Neural cell (in vitro differentiated cells): ENCODE results near the gene MARCHF4. TPM values are rescaled to one million over a fixed set of nuclear protein-coding genes. Genes with fewer than 3 reads are reported as not detected.

Source experiments
- H2AFZ ChIP-seq: fragments of 200-600, 300-800 bp; sonication (generic), shearing (Covaris generic); 2 replicates; pipeline ENCODE4 v1.6.0; 2014; ENCODE audit warnings: low read depth, mild to moderate bottlenecking, antibody characterized with exemption, low read length, moderate library complexity
- H3F3A ChIP-seq: fragments of 200-600 bp; shearing (Covaris generic); 2 replicates; pipeline ENCODE4 v1.6.1; 2016; ENCODE audit warnings: mild to moderate bottlenecking, moderate library complexity, mixed read lengths, antibody characterized with exemption, low read length; ENCODE audit not compliant: insufficient read depth, poor library complexity, severe bottlenecking
- H3K27ac ChIP-seq: fragments of 200-600, 300-800 bp; sonication (generic), shearing (Covaris generic); 2 replicates; pipeline ENCODE4 v1.5.1; 2014; ENCODE audit warnings: mild to moderate bottlenecking, low read length, moderate library complexity
- H3K27me3 ChIP-seq: fragments of 300-800, 200-600 bp; sonication (generic), shearing (Covaris generic); 2 replicates; pipeline ENCODE4 v1.6.0; 2014; ENCODE audit warnings: mild to moderate bottlenecking, low read depth, low read length, moderate library complexity; ENCODE audit not compliant: insufficient read depth
- H3K36me3 ChIP-seq: fragments of 300-800, 200-600 bp; sonication (generic), shearing (Covaris generic); 2 replicates; pipeline ENCODE4 v1.5.1; 2014; ENCODE audit warnings: mild to moderate bottlenecking, antibody characterized with exemption, low read length, moderate library complexity; ENCODE audit not compliant: insufficient read depth
- H3K4me2 ChIP-seq: fragments of 300-800, 200-600 bp; sonication (generic), shearing (Covaris generic); 2 replicates; pipeline ENCODE4 v1.6.0; 2014; ENCODE audit warnings: mild to moderate bottlenecking, low read length
- H3K4me3 ChIP-seq: fragments of 300-800, 200-600 bp; sonication (generic), shearing (Covaris generic); 2 replicates; pipeline ENCODE4 v1.5.1; 2014; ENCODE audit warnings: mild to moderate bottlenecking, low read length, moderate library complexity
- H3K79me2 ChIP-seq: fragments of 200-600 bp; shearing (Covaris generic); replicated peaks from 2 replicates; pipeline ENCODE4 v1.6.0; 2014; ENCODE audit warnings: mild to moderate bottlenecking, low read length, moderate library complexity; ENCODE audit not compliant: insufficient read depth
- H3K9ac ChIP-seq: fragments of 300-800, 200-600 bp; sonication (generic), shearing (Covaris generic); 2 replicates; pipeline ENCODE4 v1.6.1; 2016; ENCODE audit warnings: mild to moderate bottlenecking, low read length, mixed read lengths
- H3K9me2 ChIP-seq: fragments of 200-600 bp; shearing (Covaris generic); 2 replicates; pipeline ENCODE4 v1.6.1; 2016; ENCODE audit warnings: mild to moderate bottlenecking, low read length, mixed read lengths; ENCODE audit not compliant: insufficient read depth
- H3K9me3 ChIP-seq: fragments of 200-600, 300-800 bp; sonication (generic), shearing (Covaris generic); 2 replicates; pipeline ENCODE4 v1.6.1; 2016; ENCODE audit warnings: mild to moderate bottlenecking, mixed run types, low read length, moderate library complexity, mixed read lengths
- H4K20me1 ChIP-seq: fragments of 200-600 bp; shearing (Covaris generic); 2 replicates; pipeline ENCODE4 v1.6.1; 2016; ENCODE audit warnings: mild to moderate bottlenecking, mixed run types; ENCODE audit not compliant: insufficient read depth
- EP300 ChIP-seq: fragments of 450-650 bp; conservative IDR thresholded peaks from 2 replicates; pipeline ENCODE4 v1.6.1; 2014; ENCODE audit warnings: antibody characterized with exemption, mild to moderate bottlenecking, moderate library complexity; ENCODE audit not compliant: poor library complexity, severe bottlenecking
- EZH2 ChIP-seq: fragments of 200-600, 300-800 bp; shearing (Covaris generic), sonication (generic); IDR thresholded peaks from 2 replicates; pipeline ENCODE4 v1.6.1; 2014; ENCODE audit warnings: antibody characterized with exemption, low read length, borderline replicate concordance, mild to moderate bottlenecking; ENCODE audit not compliant: insufficient read depth, poor library complexity, severe bottlenecking
- MXI1 ChIP-seq: fragments of 450-650 bp; conservative IDR thresholded peaks from 2 replicates; pipeline ENCODE4 v1.6.1; 2014; ENCODE audit warnings: antibody characterized with exemption, mild to moderate bottlenecking; ENCODE audit not compliant: poor library complexity, severe bottlenecking
- POLR2AphosphoS5 ChIP-seq: IDR thresholded peaks from 2 replicates; pipeline ENCODE4 v1.6.1; 2012
- RAD21 ChIP-seq: fragments of 450-650 bp; conservative IDR thresholded peaks from 2 replicates; pipeline ENCODE4 v1.6.1; 2014; ENCODE audit warnings: antibody characterized with exemption, mild to moderate bottlenecking, moderate library complexity
- SMC3 ChIP-seq: fragments of 450-650 bp; conservative IDR thresholded peaks from 2 replicates; pipeline ENCODE4 v1.6.1; 2014; ENCODE audit warnings: antibody characterized with exemption, mild to moderate bottlenecking, moderate library complexity; ENCODE audit not compliant: poor library complexity
- TAF1 ChIP-seq: IDR thresholded peaks from 2 replicates; pipeline ENCODE4 v1.6.1; 2012; ENCODE audit warnings: low read depth
- polyA plus RNA-seq: library from polyadenylated mRNA; depleted of rRNA; stranded (reverse); fragments of >200 nt; gene quantifications from 2 replicates; pipeline ENCODE4 v1.2.3, GENCODE V29; 2014
- TF ChIP-seq, protein P1 (sequence below): IDR thresholded peaks from 2 replicates; pipeline ENCODE4 v1.6.1; 2012; ENCODE audit warnings: borderline replicate concordance
- TF ChIP-seq, protein P2 (sequence below): fragments of 450-650 bp; IDR thresholded peaks from 2 replicates; pipeline ENCODE4 v1.5.1; 2014; ENCODE audit warnings: antibody characterized with exemption, mild to moderate bottlenecking, moderate library complexity; ENCODE audit not compliant: poor library complexity, severe bottlenecking

MARCHF4 gene
- polyA plus RNA-seq, 1 donor from 2014 or later: 10.1 TPM

DNA sequence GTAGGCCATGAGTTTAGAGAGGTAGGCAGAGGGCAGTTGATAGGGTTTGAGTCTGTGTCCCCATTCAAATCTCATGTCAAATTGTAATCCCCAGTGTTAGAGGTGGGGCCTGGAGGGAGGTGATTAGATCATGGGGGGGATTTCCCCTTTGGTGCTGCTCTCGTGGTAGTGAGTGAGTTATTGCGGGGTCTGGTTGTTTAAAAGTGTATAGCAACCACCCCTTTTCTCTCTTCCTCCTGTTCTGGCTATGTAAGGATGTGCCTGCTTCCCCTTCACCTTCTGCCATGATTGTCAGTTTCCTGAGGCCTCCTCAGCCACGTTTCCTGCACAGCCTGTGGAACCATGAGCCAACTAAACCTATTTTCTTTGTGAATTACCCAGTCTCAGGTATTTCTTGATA lies 25.5 kb downstream of the MARCHF4 start (continued):
- TF ChIP-seq, protein P1, sequence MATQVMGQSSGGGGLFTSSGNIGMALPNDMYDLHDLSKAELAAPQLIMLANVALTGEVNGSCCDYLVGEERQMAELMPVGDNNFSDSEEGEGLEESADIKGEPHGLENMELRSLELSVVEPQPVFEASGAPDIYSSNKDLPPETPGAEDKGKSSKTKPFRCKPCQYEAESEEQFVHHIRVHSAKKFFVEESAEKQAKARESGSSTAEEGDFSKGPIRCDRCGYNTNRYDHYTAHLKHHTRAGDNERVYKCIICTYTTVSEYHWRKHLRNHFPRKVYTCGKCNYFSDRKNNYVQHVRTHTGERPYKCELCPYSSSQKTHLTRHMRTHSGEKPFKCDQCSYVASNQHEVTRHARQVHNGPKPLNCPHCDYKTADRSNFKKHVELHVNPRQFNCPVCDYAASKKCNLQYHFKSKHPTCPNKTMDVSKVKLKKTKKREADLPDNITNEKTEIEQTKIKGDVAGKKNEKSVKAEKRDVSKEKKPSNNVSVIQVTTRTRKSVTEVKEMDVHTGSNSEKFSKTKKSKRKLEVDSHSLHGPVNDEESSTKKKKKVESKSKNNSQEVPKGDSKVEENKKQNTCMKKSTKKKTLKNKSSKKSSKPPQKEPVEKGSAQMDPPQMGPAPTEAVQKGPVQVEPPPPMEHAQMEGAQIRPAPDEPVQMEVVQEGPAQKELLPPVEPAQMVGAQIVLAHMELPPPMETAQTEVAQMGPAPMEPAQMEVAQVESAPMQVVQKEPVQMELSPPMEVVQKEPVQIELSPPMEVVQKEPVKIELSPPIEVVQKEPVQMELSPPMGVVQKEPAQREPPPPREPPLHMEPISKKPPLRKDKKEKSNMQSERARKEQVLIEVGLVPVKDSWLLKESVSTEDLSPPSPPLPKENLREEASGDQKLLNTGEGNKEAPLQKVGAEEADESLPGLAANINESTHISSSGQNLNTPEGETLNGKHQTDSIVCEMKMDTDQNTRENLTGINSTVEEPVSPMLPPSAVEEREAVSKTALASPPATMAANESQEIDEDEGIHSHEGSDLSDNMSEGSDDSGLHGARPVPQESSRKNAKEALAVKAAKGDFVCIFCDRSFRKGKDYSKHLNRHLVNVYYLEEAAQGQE: no peak

DNA sequence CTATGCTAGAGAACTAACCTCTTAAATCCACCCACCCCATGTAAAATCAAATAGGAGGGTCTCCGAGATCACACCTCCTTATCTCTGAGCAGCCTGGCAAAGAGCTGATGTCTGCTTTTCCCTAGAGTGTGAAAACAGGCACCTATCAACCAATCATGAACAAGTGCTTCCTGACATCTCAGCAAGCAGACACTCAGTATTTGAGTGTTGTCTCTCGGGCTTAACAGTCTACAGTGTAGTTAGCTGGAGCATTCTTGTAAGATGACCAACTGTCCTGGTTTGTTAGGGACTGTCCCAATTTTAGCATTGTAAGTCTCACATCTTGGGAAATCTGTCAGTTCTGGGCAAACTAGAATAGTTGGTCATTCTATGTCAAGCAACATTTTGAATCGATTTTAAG lies 26.4 kb downstream of the MARCHF4 start:
- H3K4me3 ChIP-seq: no peak overlapping the region
- H2AFZ ChIP-seq: no peak overlapping the region
- H4K20me1 ChIP-seq: no peaks in the 10 kb centered on the region
- TF ChIP-seq, protein P2, sequence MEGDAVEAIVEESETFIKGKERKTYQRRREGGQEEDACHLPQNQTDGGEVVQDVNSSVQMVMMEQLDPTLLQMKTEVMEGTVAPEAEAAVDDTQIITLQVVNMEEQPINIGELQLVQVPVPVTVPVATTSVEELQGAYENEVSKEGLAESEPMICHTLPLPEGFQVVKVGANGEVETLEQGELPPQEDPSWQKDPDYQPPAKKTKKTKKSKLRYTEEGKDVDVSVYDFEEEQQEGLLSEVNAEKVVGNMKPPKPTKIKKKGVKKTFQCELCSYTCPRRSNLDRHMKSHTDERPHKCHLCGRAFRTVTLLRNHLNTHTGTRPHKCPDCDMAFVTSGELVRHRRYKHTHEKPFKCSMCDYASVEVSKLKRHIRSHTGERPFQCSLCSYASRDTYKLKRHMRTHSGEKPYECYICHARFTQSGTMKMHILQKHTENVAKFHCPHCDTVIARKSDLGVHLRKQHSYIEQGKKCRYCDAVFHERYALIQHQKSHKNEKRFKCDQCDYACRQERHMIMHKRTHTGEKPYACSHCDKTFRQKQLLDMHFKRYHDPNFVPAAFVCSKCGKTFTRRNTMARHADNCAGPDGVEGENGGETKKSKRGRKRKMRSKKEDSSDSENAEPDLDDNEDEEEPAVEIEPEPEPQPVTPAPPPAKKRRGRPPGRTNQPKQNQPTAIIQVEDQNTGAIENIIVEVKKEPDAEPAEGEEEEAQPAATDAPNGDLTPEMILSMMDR: no peak
- TF ChIP-seq EP300 (peak; percentile 48), POLR2AphosphoS5 (peak; percentile 62)
- H3K9me3 ChIP-seq: no peaks in the 10 kb centered on the region
- H3K9ac ChIP-seq: no peak overlapping the region
- no peak overlapping the region for H3K4me2 ChIP-seq
- H3K9me2 ChIP-seq: no peaks in the 10 kb centered on the region
- no peaks in the 10 kb centered on the region for H3K27me3 ChIP-seq
- H3K36me3 ChIP-seq: no peaks in the 10 kb centered on the region
- H3K27ac ChIP-seq: peak overlapping the region; percentile 30
- no peaks in the 10 kb centered on the region for H3K79me2 ChIP-seq
- no peaks in the 10 kb centered on the region for H3F3A ChIP-seq

DNA sequence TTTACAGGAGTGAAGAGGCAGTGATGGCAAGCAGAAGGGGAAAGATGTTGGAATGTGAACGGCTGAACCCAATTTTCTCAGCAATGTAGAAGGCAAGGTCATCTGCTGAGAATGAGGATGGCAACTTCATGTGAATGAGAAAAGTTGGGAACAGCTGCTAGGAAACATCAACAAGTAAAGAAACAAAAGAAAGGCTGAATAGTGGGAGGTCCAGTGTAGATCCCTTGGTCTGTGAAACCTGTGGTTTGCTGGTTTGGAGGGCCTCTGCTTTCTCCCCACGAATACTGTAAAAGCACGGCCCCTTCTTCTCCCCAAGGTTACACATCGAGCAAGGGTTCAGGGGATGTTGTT lies 27.4 kb downstream of the MARCHF4 start:
- H3K27me3 ChIP-seq: no peaks in the 10 kb centered on the region
- H3K79me2 ChIP-seq: no peaks in the 10 kb centered on the region
- no peaks in the 10 kb centered on the region for H3K9me3 ChIP-seq
- no peaks in the 10 kb centered on the region for H3F3A ChIP-seq
- no peak overlapping the region for H3K4me3 ChIP-seq
- no peak overlapping the region for H2AFZ ChIP-seq
- TF ChIP-seq MXI1 (no peak), EP300 (no peak), EZH2 (no peak), POLR2AphosphoS5 (no peak), RAD21 (no peak), SMC3 (no peak), TAF1 (no peak)
- TF ChIP-seq, protein P1: no peak
- TF ChIP-seq, protein P2: no peak
- no peak overlapping the region for H3K9ac ChIP-seq
- H3K9me2 ChIP-seq: no peaks in the 10 kb centered on the region
- no peak overlapping the region for H3K4me2 ChIP-seq
- H3K27ac ChIP-seq: no peak overlapping the region
- H3K36me3 ChIP-seq: no peaks in the 10 kb centered on the region
- H4K20me1 ChIP-seq: no peaks in the 10 kb centered on the region
